WTC11 (cell line): ENCODE results near the gene KIF3A. TPM values are rescaled to one million over a fixed set of nuclear protein-coding genes. Genes with fewer than 3 reads are reported as not detected.

Experiments
- ATAC-seq: fragments of 200-7000 bp; cut with Tn5 transposase; 2 replicates; pipeline ENCODE4 v1.10.0; 2021; ENCODE audit warnings: mild to moderate bottlenecking, moderate library complexity
- CTCF ChIA-PET: fragments of 300-600 bp; sonication (Branson Sonifier 250); formaldehyde crosslinking; loops from one replicate; lab custom pipeline; 2021; ENCODE audit warnings: antibody characterized with exemption; lab: Charles Lee
- POLR2A ChIA-PET: fragments of 350-600 bp; sonication (Branson Sonifier 250); formaldehyde crosslinking; loops from one replicate; lab custom pipeline; 2021; ENCODE audit warnings: antibody characterized with exemption; lab: Charles Lee
- DNase-seq: peaks from one replicate; pipeline ENCODE4 v3.0.0; 2021; ENCODE audit warnings: low spot score
- H3K27ac Mint-ChIP-seq: 2 replicates; pipeline ENCODE4 v1.8.0; 2021; ENCODE audit warnings: mixed read lengths
- H3K27me3 Mint-ChIP-seq: 2 replicates; pipeline ENCODE4 v1.8.0; 2021; ENCODE audit warnings: low read depth, mild to moderate bottlenecking, moderate library complexity, mixed read lengths
- H3K36me3 Mint-ChIP-seq: 2 replicates; pipeline ENCODE4 v1.8.0; 2021; ENCODE audit warnings: mixed read lengths
- H3K4me1 Mint-ChIP-seq: 2 replicates; pipeline ENCODE4 v1.8.0; 2022; ENCODE audit warnings: mixed read lengths
- H3K4me3 Mint-ChIP-seq: 2 replicates; pipeline ENCODE4 v1.8.0; 2021; ENCODE audit warnings: mild to moderate bottlenecking, moderate library complexity, mixed read lengths
- H3K9me3 Mint-ChIP-seq: 2 replicates; pipeline ENCODE4 v1.8.0; 2021; ENCODE audit warnings: mixed read lengths
- ELF4 ChIP-seq: sonication (generic); formaldehyde crosslinking; IDR thresholded peaks from 2 replicates; pipeline ENCODE4 v1.8.1; 2022; ENCODE audit warnings: low read depth, mild to moderate bottlenecking, moderate library complexity, missing genetic modification reagents
- FOXJ3 ChIP-seq: sonication (generic); formaldehyde crosslinking; IDR thresholded peaks from 2 replicates; pipeline ENCODE4 v1.9.0; 2021; ENCODE audit warnings: missing genetic modification reagents, mild to moderate bottlenecking, borderline replicate concordance
- FOXK1 ChIP-seq: sonication (generic); formaldehyde crosslinking; IDR thresholded peaks from 2 replicates; pipeline ENCODE4 v1.8.0; 2022; ENCODE audit warnings: mild to moderate bottlenecking, moderate library complexity, missing genetic modification reagents
- FOXP1 ChIP-seq: sonication (generic); formaldehyde crosslinking; IDR thresholded peaks from 2 replicates; pipeline ENCODE4 v1.8.0; 2022; ENCODE audit warnings: missing genetic modification reagents, mild to moderate bottlenecking, moderate library complexity, borderline replicate concordance
- FOXP4 ChIP-seq: sonication (generic); formaldehyde crosslinking; IDR thresholded peaks from 2 replicates; pipeline ENCODE4 v1.8.0; 2022; ENCODE audit warnings: mild to moderate bottlenecking, missing genetic modification reagents
- GRHL2 ChIP-seq: fragments of 250-450 bp; sonication (Bioruptor Pico); IDR thresholded peaks from 2 replicates; pipeline ENCODE4 v1.8.0; 2022; ENCODE audit warnings: mild to moderate bottlenecking, moderate library complexity; ENCODE audit not compliant: insufficient replicate concordance, severe bottlenecking
- JAZF1 ChIP-seq: fragments of 250-450 bp; sonication (Bioruptor Pico); IDR thresholded peaks from 2 replicates; pipeline ENCODE4 v1.9.0; 2021; ENCODE audit warnings: moderate library complexity, mild to moderate bottlenecking, inconsistent platforms
- MYBL2 ChIP-seq: sonication (generic); formaldehyde crosslinking; IDR thresholded peaks from 2 replicates; pipeline ENCODE4 v1.8.1; 2023; ENCODE audit warnings: mild to moderate bottlenecking, moderate library complexity, missing genetic modification reagents
- NR3C1 ChIP-seq: sonication (generic); formaldehyde crosslinking; conservative IDR thresholded peaks from 2 replicates; pipeline ENCODE4 v1.8.1; 2023; ENCODE audit warnings: low read depth, mild to moderate bottlenecking, missing genetic modification reagents
- RELA ChIP-seq: sonication (generic); formaldehyde crosslinking; IDR thresholded peaks from 2 replicates; pipeline ENCODE4 v1.8.1; 2022; ENCODE audit warnings: missing genetic modification reagents, mild to moderate bottlenecking, borderline replicate concordance
- RORB ChIP-seq: fragments of 250-450 bp; sonication (Bioruptor Pico); IDR thresholded peaks from 2 replicates; pipeline ENCODE4 v1.9.0; 2021; ENCODE audit warnings: mild to moderate bottlenecking
- SP1 ChIP-seq: sonication (generic); formaldehyde crosslinking; conservative IDR thresholded peaks from 2 replicates; pipeline ENCODE4 v1.8.1; 2022; ENCODE audit warnings: missing genetic modification reagents
- TP53 ChIP-seq: sonication (generic); formaldehyde crosslinking; IDR thresholded peaks from 2 replicates; pipeline ENCODE4 v1.8.1; 2023; ENCODE audit warnings: mild to moderate bottlenecking, missing genetic modification reagents
- ZBTB43 ChIP-seq: sonication (generic); formaldehyde crosslinking; IDR thresholded peaks from 2 replicates; pipeline ENCODE4 v1.8.1; 2023; ENCODE audit warnings: mild to moderate bottlenecking, missing genetic modification reagents
- total RNA-seq: library from RNA; stranded (reverse); gene quantifications from 3 replicates; pipeline ENCODE4 v1.2.3, GENCODE V29; 2021
- TF ChIP-seq, protein P1 (sequence below): sonication (generic); formaldehyde crosslinking; IDR thresholded peaks from 2 replicates; pipeline ENCODE4 v1.8.0; 2023; ENCODE audit warnings: missing genetic modification reagents, mild to moderate bottlenecking, borderline replicate concordance
- TF ChIP-seq, protein P2 (sequence below): fragments of 250-450 bp; sonication (Bioruptor Pico); IDR thresholded peaks from 2 replicates; pipeline ENCODE4 v1.9.0; 2021; ENCODE audit warnings: moderate library complexity, mild to moderate bottlenecking, inconsistent platforms, borderline replicate concordance
- TF ChIP-seq, protein P3 (sequence below): sonication (generic); formaldehyde crosslinking; IDR thresholded peaks from 2 replicates; pipeline ENCODE4 v1.8.1; 2022; ENCODE audit warnings: missing genetic modification reagents, borderline replicate concordance
- TF ChIP-seq, protein P4 (sequence below): sonication (generic); formaldehyde crosslinking; IDR thresholded peaks from 2 replicates; pipeline ENCODE4 v1.8.0; 2022; ENCODE audit warnings: mild to moderate bottlenecking, missing genetic modification reagents

Gene KIF3A
- total RNA-seq, 1 experiment from 2014 or later: 10.1 TPM

DNA sequence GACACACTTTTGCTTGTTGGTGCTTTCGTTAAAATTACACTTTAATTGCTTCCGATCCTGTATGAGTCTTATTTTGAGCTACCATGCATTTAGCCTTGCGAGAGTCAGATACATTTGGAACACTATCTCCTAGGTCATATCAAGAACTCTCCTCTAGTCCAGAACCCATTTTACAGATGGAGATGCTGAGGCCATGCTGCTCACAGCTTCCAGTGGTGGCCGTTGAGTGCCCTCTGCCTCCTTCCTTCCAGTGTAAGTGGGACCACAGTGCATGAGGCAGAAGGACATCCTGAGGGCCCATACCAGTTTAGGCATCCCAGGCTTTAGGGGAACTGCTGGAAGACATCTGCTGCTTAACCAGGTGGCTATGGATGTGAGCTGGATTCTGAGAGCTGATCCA lies 16.8 kb upstream of the KIF3A start (continued):
- no peak for TF ChIP-seq GRHL2 (CRISPR knock-in tag)

GRCh38 chr5:132753135-132753987 lies 16.0 kb upstream of the KIF3A start:
- Mint-ChIP-seq H3K4me3 (no peak overlapping the region), H3K4me1 (peaks cover 17% of the 10 kb centered on the region)
- ATAC-seq: peak; percentile 91
- peak; percentile 40 for DNase-seq
- TF ChIP-seq NR3C1 (CRISPR knock-in tag): no peak
- TF ChIP-seq FOXP4 (CRISPR knock-in tag): no peak
- TF ChIP-seq, protein P1, sequence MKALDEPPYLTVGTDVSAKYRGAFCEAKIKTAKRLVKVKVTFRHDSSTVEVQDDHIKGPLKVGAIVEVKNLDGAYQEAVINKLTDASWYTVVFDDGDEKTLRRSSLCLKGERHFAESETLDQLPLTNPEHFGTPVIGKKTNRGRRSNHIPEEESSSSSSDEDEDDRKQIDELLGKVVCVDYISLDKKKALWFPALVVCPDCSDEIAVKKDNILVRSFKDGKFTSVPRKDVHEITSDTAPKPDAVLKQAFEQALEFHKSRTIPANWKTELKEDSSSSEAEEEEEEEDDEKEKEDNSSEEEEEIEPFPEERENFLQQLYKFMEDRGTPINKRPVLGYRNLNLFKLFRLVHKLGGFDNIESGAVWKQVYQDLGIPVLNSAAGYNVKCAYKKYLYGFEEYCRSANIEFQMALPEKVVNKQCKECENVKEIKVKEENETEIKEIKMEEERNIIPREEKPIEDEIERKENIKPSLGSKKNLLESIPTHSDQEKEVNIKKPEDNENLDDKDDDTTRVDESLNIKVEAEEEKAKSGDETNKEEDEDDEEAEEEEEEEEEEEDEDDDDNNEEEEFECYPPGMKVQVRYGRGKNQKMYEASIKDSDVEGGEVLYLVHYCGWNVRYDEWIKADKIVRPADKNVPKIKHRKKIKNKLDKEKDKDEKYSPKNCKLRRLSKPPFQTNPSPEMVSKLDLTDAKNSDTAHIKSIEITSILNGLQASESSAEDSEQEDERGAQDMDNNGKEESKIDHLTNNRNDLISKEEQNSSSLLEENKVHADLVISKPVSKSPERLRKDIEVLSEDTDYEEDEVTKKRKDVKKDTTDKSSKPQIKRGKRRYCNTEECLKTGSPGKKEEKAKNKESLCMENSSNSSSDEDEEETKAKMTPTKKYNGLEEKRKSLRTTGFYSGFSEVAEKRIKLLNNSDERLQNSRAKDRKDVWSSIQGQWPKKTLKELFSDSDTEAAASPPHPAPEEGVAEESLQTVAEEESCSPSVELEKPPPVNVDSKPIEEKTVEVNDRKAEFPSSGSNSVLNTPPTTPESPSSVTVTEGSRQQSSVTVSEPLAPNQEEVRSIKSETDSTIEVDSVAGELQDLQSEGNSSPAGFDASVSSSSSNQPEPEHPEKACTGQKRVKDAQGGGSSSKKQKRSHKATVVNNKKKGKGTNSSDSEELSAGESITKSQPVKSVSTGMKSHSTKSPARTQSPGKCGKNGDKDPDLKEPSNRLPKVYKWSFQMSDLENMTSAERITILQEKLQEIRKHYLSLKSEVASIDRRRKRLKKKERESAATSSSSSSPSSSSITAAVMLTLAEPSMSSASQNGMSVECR (CRISPR knock-in tag): no peak
- TF ChIP-seq, protein P2, sequence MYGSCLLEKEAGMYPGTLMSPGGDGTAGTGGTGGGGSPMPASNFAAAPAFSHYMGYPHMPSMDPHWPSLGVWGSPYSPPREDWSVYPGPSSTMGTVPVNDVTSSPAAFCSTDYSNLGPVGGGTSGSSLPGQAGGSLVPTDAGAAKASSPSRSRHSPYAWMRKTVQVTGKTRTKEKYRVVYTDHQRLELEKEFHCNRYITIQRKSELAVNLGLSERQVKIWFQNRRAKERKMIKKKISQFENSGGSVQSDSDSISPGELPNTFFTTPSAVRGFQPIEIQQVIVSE (CRISPR knock-in tag): no peak
- TF ChIP-seq FOXP1 (CRISPR knock-in tag): no peak
- TF ChIP-seq SP1 (CRISPR knock-in tag): no peak
- no peak for TF ChIP-seq RORB (CRISPR knock-in tag)
- TF ChIP-seq MYBL2 (CRISPR knock-in tag): no peak
- no peak for TF ChIP-seq JAZF1 (CRISPR knock-in tag)
- TF ChIP-seq TP53 (CRISPR knock-in tag): no peak
- TF ChIP-seq FOXK1 (CRISPR knock-in tag): no peak
- TF ChIP-seq ELF4 (CRISPR knock-in tag): no peak
- TF ChIP-seq, protein P3, sequence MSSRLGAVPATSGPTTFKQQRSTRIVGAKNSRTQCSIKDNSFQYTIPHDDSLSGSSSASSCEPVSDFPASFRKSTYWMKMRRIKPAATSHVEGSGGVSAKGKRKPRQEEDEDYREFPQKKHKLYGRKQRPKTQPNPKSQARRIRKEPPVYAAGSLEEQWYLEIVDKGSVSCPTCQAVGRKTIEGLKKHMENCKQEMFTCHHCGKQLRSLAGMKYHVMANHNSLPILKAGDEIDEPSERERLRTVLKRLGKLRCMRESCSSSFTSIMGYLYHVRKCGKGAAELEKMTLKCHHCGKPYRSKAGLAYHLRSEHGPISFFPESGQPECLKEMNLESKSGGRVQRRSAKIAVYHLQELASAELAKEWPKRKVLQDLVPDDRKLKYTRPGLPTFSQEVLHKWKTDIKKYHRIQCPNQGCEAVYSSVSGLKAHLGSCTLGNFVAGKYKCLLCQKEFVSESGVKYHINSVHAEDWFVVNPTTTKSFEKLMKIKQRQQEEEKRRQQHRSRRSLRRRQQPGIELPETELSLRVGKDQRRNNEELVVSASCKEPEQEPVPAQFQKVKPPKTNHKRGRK: no peak
- no peak for TF ChIP-seq RELA
- TF ChIP-seq FOXJ3 (CRISPR knock-in tag): no peak
- TF ChIP-seq, protein P4, sequence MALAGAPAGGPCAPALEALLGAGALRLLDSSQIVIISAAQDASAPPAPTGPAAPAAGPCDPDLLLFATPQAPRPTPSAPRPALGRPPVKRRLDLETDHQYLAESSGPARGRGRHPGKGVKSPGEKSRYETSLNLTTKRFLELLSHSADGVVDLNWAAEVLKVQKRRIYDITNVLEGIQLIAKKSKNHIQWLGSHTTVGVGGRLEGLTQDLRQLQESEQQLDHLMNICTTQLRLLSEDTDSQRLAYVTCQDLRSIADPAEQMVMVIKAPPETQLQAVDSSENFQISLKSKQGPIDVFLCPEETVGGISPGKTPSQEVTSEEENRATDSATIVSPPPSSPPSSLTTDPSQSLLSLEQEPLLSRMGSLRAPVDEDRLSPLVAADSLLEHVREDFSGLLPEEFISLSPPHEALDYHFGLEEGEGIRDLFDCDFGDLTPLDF (CRISPR knock-in tag): no peak
- no peak for TF ChIP-seq ZBTB43 (CRISPR knock-in tag)
- TF ChIP-seq, all 79 proteins: peak for 0
- Mint-ChIP-seq H3K27ac (peak overlapping the region; percentile 28; the same call in 1 of the 2 replicates), H3K27me3 (peaks cover 25% of the 10 kb centered on the region), H3K36me3 (no peaks in the 10 kb centered on the region), H3K9me3 (no peaks in the 10 kb centered on the region)
- ChIA-PET POLR2A (interaction anchor here (0.7 kb wide), 1 partner anchor 101 kb away, joined by 3 read pairs; no protein-coding TSS in a partner anchor), CTCF (interaction anchor here (0.6 to 5.4 kb wide), 13 partner anchors 9 to 605 kb away, joined by 3 to 92 read pairs (median 5); partner anchors contain the start of genes GDF9, SEPTIN8, SHROOM1 and SOWAHA)
